SK-N-SH treated with all-trans-retinoic acid at 6 μM for 48 hours (cell line): Measurements from ENCODE around the gene HABP2.

Source experiments
- ATAC-seq: fragments of 200-7000 bp; cut with Tn5 transposase; 3 replicates; pipeline ENCODE4 v1.9.1; 2020; ENCODE audit warnings: mild to moderate bottlenecking, moderate library complexity
- ARNTL ChIP-seq: fragments of 450-650 bp; formaldehyde crosslinking; IDR thresholded peaks from 2 replicates; pipeline ENCODE4 v1.5.0; 2020; ENCODE audit warnings: low read depth, mild to moderate bottlenecking, moderate library complexity, borderline replicate concordance
- BACH2 ChIP-seq: fragments of 250-450 bp; sonication (Bioruptor Pico); IDR thresholded peaks from 2 replicates; pipeline ENCODE4 v1.9.0; 2021; ENCODE audit warnings: mild to moderate bottlenecking, borderline replicate concordance
- CSDC2 ChIP-seq: fragments of 250-450 bp; sonication (Bioruptor Pico); IDR thresholded peaks from 2 replicates; pipeline ENCODE4 v1.5.0; 2020; ENCODE audit warnings: mild to moderate bottlenecking, moderate library complexity
- CSRNP3 ChIP-seq: fragments of 250-450 bp; sonication (Bioruptor Pico); IDR thresholded peaks from 2 replicates; pipeline ENCODE4 v1.5.1; 2021; ENCODE audit warnings: mild to moderate bottlenecking, moderate library complexity
- ESRRG ChIP-seq: fragments of 250-450 bp; sonication (Bioruptor Pico); IDR thresholded peaks from 2 replicates; pipeline ENCODE4 v1.6.1; 2021; ENCODE audit warnings: mild to moderate bottlenecking
- ISL1 ChIP-seq: fragments of 250-450 bp; sonication (Bioruptor Pico); IDR thresholded peaks from 2 replicates; pipeline ENCODE4 v2.1.2; 2022; ENCODE audit warnings: mild to moderate bottlenecking, moderate library complexity
- OSR1 ChIP-seq: fragments of 250-450 bp; sonication (Bioruptor Pico); IDR thresholded peaks from 2 replicates; pipeline ENCODE4 v1.8.0; 2022; ENCODE audit warnings: moderate library complexity, mild to moderate bottlenecking, inconsistent platforms
- PPARA ChIP-seq: fragments of 250-450 bp; sonication (Bioruptor Pico); IDR thresholded peaks from 2 replicates; pipeline ENCODE4 v1.5.0; 2020; ENCODE audit warnings: mild to moderate bottlenecking, borderline replicate concordance
- RARB ChIP-seq: fragments of 250-450 bp; sonication (Bioruptor Pico); IDR thresholded peaks from 2 replicates; pipeline ENCODE4 v1.8.0; 2021; ENCODE audit warnings: mild to moderate bottlenecking, moderate library complexity
- SNAI2 ChIP-seq: fragments of 250-450 bp; sonication (Bioruptor Pico); IDR thresholded peaks from 2 replicates; pipeline ENCODE4 v1.5.0; 2020; ENCODE audit warnings: mild to moderate bottlenecking, moderate library complexity
- TCF4 ChIP-seq: fragments of 250-450 bp; sonication (Bioruptor Pico); IDR thresholded peaks from 2 replicates; pipeline ENCODE4 v1.8.0; 2021; ENCODE audit warnings: mild to moderate bottlenecking, moderate library complexity, borderline replicate concordance
- TOX ChIP-seq: fragments of 250-450 bp; sonication (Bioruptor Pico); IDR thresholded peaks from 2 replicates; pipeline ENCODE4 v1.8.0; 2021; ENCODE audit warnings: mild to moderate bottlenecking, moderate library complexity, borderline replicate concordance
- ZC3H10 ChIP-seq: fragments of 250-450 bp; sonication (Bioruptor Pico); IDR thresholded peaks from 2 replicates; pipeline ENCODE4 v1.5.1; 2021; ENCODE audit warnings: mild to moderate bottlenecking, moderate library complexity
- ZFP3 ChIP-seq: fragments of 250-450 bp; sonication (Bioruptor Pico); IDR thresholded peaks from 2 replicates; pipeline ENCODE4 v1.5.0; 2020; ENCODE audit warnings: mild to moderate bottlenecking, moderate library complexity
- ZFP30 ChIP-seq: fragments of 450-650 bp; formaldehyde crosslinking; IDR thresholded peaks from 2 replicates; pipeline ENCODE4 v1.5.0; 2022; ENCODE audit warnings: mild to moderate bottlenecking, moderate library complexity
- ZNF565 ChIP-seq: fragments of 450-650 bp; formaldehyde crosslinking; conservative IDR thresholded peaks from 2 replicates; pipeline ENCODE4 v1.5.0; 2020; ENCODE audit warnings: low read depth, mild to moderate bottlenecking, moderate library complexity
- TF ChIP-seq, protein P1 (sequence below): fragments of 250-450 bp; sonication (Bioruptor Pico); IDR thresholded peaks from 2 replicates; pipeline ENCODE4 v1.5.1; 2020; ENCODE audit warnings: low read depth, mild to moderate bottlenecking, moderate library complexity
- TF ChIP-seq, protein P2 (sequence below): fragments of 250-450 bp; sonication (Bioruptor Pico); IDR thresholded peaks from 2 replicates; pipeline ENCODE4 v1.8.0; 2020; ENCODE audit warnings: mild to moderate bottlenecking, moderate library complexity, borderline replicate concordance
- TF ChIP-seq, protein P3 (sequence below): fragments of 250-450 bp; sonication (Bioruptor Pico); IDR thresholded peaks from 2 replicates; pipeline ENCODE4 v1.5.0; 2020; ENCODE audit warnings: mild to moderate bottlenecking, moderate library complexity

The HABP2 gene

DNA sequence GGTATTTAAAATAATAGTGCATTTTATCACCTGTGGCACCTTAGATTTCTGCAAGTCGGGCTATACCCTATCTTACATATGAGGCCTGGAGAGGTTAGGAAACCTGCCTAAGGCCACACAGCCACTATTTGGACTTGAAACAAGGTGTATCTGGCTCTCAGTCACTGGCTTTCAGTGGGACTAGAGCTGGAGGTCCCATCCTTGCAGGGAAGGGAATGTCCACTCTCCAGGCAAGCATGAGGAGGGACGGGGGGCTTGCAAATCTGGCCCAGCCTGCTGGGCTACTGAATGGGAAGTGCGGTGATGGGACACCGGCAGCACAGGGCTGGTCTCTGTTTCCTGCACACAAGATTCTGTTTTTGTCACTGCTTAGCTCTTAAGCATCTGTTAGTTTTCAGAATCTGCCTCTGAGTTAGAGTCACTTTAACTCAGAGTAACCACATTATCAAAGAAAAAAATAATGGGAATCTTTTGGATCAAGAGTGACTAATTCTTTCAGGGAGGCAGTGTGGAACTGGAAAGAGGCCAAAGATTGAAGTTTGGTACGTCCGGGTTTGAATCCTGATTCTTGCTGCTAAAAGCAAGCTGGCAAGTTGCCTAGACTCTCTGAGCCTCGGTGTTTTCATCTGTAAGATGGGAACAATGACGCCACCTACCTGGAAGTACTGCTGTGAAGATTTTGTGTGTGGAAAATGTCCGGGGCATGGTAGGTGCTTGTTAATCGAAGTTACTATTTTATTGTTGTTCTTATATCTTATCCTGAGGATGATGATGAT lies 33.8 kb upstream of the HABP2 start:
- peak; percentile 24 for ATAC-seq
- TF ChIP-seq ISL1 (CRISPR knock-in tag) (0 out of 2 replicates have a peak, but pooled peaks have one; percentile 39), CSDC2 (CRISPR knock-in tag) (no peak), CSRNP3 (CRISPR knock-in tag) (no peak)

DNA sequence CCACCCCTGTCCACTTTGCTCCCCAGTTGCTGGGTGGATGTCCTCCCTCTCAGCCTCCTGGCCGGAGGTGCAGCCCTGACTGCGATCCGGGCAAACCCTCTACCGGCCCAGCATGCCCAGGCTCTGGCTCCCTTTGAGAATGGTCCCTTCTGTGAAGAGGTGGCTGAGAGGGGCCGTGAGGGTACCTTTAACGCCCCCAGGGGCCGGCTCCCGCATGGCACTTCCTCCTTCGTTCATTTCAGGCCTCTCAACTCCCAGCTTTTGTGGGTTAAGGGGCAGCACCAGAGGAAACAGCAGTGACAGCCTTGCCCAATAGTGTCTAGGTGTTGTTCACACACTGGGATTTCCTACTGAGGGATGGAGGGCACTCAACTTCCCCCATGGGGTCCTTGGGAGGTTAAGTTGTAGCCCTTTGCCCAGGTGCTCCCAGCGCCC lies 33.2 kb upstream of the HABP2 start:
- ATAC-seq: no peak

DNA sequence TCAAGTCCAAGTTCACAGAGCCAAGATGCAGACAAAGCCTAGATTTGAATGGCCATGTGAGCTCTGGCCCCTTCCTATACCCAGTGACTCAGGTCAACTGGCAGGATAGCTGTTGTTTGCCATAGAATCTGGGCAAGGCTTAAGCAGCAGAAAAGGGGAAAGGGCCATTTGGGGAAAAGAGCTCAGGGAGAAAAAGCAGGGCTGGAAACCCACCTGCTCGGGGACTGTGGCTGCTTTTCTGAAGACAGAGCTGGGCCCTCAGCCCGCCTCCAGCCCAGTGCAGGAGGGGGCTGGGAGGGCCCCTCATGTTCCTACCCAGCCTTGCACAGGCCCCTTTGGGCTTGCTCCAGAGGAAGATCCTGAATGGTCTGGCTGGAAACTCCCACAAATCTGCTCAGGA lies 32.6 kb upstream of the HABP2 start:
- no peak for TF ChIP-seq OSR1
- TF ChIP-seq, protein P1, sequence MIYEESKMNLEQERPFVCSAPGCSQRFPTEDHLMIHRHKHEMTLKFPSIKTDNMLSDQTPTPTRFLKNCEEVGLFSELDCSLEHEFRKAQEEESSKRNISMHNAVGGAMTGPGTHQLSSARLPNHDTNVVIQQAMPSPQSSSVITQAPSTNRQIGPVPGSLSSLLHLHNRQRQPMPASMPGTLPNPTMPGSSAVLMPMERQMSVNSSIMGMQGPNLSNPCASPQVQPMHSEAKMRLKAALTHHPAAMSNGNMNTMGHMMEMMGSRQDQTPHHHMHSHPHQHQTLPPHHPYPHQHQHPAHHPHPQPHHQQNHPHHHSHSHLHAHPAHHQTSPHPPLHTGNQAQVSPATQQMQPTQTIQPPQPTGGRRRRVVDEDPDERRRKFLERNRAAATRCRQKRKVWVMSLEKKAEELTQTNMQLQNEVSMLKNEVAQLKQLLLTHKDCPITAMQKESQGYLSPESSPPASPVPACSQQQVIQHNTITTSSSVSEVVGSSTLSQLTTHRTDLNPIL (CRISPR knock-in tag): no peak
- TF ChIP-seq, protein P2, sequence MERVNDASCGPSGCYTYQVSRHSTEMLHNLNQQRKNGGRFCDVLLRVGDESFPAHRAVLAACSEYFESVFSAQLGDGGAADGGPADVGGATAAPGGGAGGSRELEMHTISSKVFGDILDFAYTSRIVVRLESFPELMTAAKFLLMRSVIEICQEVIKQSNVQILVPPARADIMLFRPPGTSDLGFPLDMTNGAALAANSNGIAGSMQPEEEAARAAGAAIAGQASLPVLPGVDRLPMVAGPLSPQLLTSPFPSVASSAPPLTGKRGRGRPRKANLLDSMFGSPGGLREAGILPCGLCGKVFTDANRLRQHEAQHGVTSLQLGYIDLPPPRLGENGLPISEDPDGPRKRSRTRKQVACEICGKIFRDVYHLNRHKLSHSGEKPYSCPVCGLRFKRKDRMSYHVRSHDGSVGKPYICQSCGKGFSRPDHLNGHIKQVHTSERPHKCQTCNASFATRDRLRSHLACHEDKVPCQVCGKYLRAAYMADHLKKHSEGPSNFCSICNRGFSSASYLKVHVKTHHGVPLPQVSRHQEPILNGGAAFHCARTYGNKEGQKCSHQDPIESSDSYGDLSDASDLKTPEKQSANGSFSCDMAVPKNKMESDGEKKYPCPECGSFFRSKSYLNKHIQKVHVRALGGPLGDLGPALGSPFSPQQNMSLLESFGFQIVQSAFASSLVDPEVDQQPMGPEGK (CRISPR knock-in tag): no peak
- no peak for TF ChIP-seq SNAI2 (CRISPR knock-in tag)
- no peak for TF ChIP-seq CSRNP3 (CRISPR knock-in tag)
- no peak for TF ChIP-seq ISL1 (CRISPR knock-in tag)
- TF ChIP-seq ZC3H10 (CRISPR knock-in tag): no peak
- no peak for TF ChIP-seq PPARA (CRISPR knock-in tag)
- TF ChIP-seq CSDC2 (CRISPR knock-in tag): no peak
- no peak for TF ChIP-seq ZFP3 (CRISPR knock-in tag)
- no peak for TF ChIP-seq ZFP30 (CRISPR knock-in tag)
- TF ChIP-seq ESRRG: no peak
- TF ChIP-seq ZNF565 (CRISPR knock-in tag): no peak
- TF ChIP-seq BACH2 (CRISPR knock-in tag): no peak
- no peak for TF ChIP-seq TOX
- no peak for TF ChIP-seq TCF4 (CRISPR knock-in tag)
- TF ChIP-seq, all 23 proteins: peak for 0
- ATAC-seq: peak; percentile 5; the same call in 2 of the 3 replicates

More for the DNA sequence above, 33.2 kb upstream of the HABP2 start:
- TF ChIP-seq TOX: no peak
- TF ChIP-seq ISL1 (CRISPR knock-in tag): no peak
- no peak for TF ChIP-seq RARB (CRISPR knock-in tag)
- no peak for TF ChIP-seq ZNF565 (CRISPR knock-in tag)
- no peak for TF ChIP-seq CSDC2 (CRISPR knock-in tag)
- no peak for TF ChIP-seq BACH2 (CRISPR knock-in tag)
- no peak for TF ChIP-seq ZFP30 (CRISPR knock-in tag)
- TF ChIP-seq SNAI2 (CRISPR knock-in tag): no peak
- TF ChIP-seq, protein P3, sequence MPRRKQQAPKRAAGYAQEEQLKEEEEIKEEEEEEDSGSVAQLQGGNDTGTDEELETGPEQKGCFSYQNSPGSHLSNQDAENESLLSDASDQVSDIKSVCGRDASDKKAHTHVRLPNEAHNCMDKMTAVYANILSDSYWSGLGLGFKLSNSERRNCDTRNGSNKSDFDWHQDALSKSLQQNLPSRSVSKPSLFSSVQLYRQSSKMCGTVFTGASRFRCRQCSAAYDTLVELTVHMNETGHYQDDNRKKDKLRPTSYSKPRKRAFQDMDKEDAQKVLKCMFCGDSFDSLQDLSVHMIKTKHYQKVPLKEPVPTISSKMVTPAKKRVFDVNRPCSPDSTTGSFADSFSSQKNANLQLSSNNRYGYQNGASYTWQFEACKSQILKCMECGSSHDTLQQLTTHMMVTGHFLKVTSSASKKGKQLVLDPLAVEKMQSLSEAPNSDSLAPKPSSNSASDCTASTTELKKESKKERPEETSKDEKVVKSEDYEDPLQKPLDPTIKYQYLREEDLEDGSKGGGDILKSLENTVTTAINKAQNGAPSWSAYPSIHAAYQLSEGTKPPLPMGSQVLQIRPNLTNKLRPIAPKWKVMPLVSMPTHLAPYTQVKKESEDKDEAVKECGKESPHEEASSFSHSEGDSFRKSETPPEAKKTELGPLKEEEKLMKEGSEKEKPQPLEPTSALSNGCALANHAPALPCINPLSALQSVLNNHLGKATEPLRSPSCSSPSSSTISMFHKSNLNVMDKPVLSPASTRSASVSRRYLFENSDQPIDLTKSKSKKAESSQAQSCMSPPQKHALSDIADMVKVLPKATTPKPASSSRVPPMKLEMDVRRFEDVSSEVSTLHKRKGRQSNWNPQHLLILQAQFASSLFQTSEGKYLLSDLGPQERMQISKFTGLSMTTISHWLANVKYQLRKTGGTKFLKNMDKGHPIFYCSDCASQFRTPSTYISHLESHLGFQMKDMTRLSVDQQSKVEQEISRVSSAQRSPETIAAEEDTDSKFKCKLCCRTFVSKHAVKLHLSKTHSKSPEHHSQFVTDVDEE (CRISPR knock-in tag): no peak
- no peak for TF ChIP-seq ARNTL
- TF ChIP-seq ZC3H10 (CRISPR knock-in tag): no peak
